ENCODE measurements around the gene GAS1. TPM values are rescaled to one million over a fixed set of nuclear protein-coding genes. Genes with fewer than 3 reads are reported as not detected.

Gene GAS1
- total and polyA plus RNA-seq, 4 donors = 0.46 to 7.4 (median 1.1) TPM

DNA sequence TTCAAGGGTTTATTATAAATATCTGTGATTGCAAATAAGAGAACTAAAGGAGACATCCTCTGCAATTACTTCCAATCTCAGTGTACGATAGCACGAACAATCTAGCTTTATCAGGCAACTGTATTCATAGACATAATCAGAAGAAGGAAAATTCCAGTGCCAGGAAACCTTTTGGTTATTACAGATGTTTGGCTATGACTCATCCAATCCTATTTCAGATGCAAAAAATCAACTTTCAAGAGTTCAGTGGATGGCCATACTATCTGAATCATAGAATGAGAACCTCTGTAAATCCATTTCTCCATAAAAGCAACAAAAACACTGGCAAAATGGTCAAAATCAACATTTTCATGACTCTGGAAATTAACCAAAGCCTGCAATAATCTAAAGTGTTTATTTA, 37.9 kb downstream of the GAS1 start:
- 89% methylated on average over 2 of the region's 2 CpGs for WGBS

DNA sequence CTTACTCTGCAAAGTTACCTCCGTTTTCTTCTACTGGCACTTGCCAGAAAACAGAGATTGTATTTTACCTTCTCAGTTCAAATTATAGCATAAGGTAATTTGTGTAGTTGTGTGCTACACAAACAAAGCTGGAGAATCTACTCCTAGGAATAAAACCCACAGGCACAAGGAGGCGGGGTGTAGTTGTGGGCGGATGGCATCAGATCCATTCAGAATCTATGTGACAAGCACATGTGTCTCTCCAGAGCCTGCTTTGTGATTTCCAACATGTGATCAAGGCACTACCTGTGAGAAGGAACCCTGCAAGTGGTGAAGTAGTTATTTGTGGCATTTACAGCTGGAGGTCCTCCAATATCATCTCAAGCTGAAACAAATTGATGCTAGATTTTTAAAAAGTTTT, 39.0 kb downstream of the GAS1 start:
- Histone ChIP-seq H3K9me3 (ENCODE audit: control insufficient read depth in 4 of 4, low read length in 3 of 4) (peaks cover 0 to 5% (median 1%) of the 10 kb centered on the region in 4 donors), H3K27me3 (ENCODE audit: control insufficient read depth in 4 of 4, insufficient read depth in 4 of 4, low read length in 3 of 4) (peaks cover 0 to 5% (median 3%) of the 10 kb centered on the region in 4 donors), H3K36me3 (ENCODE audit: control insufficient read depth in 4 of 4, insufficient read depth in 3 of 4, low read depth in 1 of 4, low read length in 3 of 4) (no peaks in the 10 kb centered on the region), H3K27ac (ENCODE audit: low read depth in 1 of 2, low read length in 2 of 2) (no peak overlapping the region), H3K9ac (ENCODE audit: low read depth in 1 of 2, low read length in 2 of 2) (no peak overlapping the region), H3K4me3 (ENCODE audit: low read depth in 1 of 3, low read length in 3 of 3) (no peak overlapping the region), H3K4me1 (ENCODE audit: control insufficient read depth in 4 of 4, insufficient read depth in 4 of 4, low read length in 3 of 4) (peaks cover 0 to 3% (median 0%) of the 10 kb centered on the region in 4 donors)
- no peak for TF ChIP-seq YY1 (IDR thresholded peaks at IDR 0.05)
- TF ChIP-seq GABPA (IDR thresholded peaks at IDR 0.05 in 1 of 2, conservative IDR thresholded peaks at IDR 0.05 in 1 of 2) = no peak
- DNase-seq (ENCODE audit: low spot score) = no peak
- WGBS = 90% methylated on average over 3 of the region's 3 CpGs

More for the DNA sequence above, 37.9 kb downstream of the GAS1 start:
- Histone ChIP-seq H3K9me3 (ENCODE audit: control insufficient read depth in 4 of 4, low read length in 3 of 4) (peaks cover 0 to 5% (median 1%) of the 10 kb centered on the region in 4 donors), H3K27me3 (ENCODE audit: control insufficient read depth in 4 of 4, insufficient read depth in 4 of 4, low read length in 3 of 4) (peaks cover 0 to 4% (median 0%) of the 10 kb centered on the region in 4 donors), H3K9ac (ENCODE audit: low read depth in 1 of 2, low read length in 2 of 2) (no peak overlapping the region), H3K4me1 (ENCODE audit: control insufficient read depth in 4 of 4, insufficient read depth in 4 of 4, low read length in 3 of 4) (no peaks in the 10 kb centered on the region), H3K36me3 (ENCODE audit: control insufficient read depth in 4 of 4, insufficient read depth in 3 of 4, low read depth in 1 of 4, low read length in 3 of 4) (no peaks in the 10 kb centered on the region), H3K4me3 (ENCODE audit: low read depth in 1 of 3, low read length in 3 of 3) (no peak overlapping the region), H3K27ac (ENCODE audit: low read depth in 1 of 2, low read length in 2 of 2) (no peak overlapping the region)
- DNase-seq (ENCODE audit: low spot score) = no peak
- TF ChIP-seq RXRA (IDR thresholded peaks at IDR 0.05) = no peak
- no peak for TF ChIP-seq FOXA1 (IDR thresholded peaks at IDR 0.05)
- TF ChIP-seq RAD21 (IDR thresholded peaks at IDR 0.05) = no peak
- TF ChIP-seq, protein P1, sequence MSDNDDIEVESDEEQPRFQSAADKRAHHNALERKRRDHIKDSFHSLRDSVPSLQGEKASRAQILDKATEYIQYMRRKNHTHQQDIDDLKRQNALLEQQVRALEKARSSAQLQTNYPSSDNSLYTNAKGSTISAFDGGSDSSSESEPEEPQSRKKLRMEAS (IDR thresholded peaks at IDR 0.05) = no peak
- TF ChIP-seq JUND (IDR thresholded peaks at IDR 0.05) = no peak
- TF ChIP-seq, protein P2, sequence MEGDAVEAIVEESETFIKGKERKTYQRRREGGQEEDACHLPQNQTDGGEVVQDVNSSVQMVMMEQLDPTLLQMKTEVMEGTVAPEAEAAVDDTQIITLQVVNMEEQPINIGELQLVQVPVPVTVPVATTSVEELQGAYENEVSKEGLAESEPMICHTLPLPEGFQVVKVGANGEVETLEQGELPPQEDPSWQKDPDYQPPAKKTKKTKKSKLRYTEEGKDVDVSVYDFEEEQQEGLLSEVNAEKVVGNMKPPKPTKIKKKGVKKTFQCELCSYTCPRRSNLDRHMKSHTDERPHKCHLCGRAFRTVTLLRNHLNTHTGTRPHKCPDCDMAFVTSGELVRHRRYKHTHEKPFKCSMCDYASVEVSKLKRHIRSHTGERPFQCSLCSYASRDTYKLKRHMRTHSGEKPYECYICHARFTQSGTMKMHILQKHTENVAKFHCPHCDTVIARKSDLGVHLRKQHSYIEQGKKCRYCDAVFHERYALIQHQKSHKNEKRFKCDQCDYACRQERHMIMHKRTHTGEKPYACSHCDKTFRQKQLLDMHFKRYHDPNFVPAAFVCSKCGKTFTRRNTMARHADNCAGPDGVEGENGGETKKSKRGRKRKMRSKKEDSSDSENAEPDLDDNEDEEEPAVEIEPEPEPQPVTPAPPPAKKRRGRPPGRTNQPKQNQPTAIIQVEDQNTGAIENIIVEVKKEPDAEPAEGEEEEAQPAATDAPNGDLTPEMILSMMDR (IDR thresholded peaks at IDR 0.05; ENCODE audit: low read depth, low read length, missing input control) = no peak
- TF ChIP-seq SP1 (IDR thresholded peaks at IDR 0.05) = no peak
- TF ChIP-seq, protein P3, sequence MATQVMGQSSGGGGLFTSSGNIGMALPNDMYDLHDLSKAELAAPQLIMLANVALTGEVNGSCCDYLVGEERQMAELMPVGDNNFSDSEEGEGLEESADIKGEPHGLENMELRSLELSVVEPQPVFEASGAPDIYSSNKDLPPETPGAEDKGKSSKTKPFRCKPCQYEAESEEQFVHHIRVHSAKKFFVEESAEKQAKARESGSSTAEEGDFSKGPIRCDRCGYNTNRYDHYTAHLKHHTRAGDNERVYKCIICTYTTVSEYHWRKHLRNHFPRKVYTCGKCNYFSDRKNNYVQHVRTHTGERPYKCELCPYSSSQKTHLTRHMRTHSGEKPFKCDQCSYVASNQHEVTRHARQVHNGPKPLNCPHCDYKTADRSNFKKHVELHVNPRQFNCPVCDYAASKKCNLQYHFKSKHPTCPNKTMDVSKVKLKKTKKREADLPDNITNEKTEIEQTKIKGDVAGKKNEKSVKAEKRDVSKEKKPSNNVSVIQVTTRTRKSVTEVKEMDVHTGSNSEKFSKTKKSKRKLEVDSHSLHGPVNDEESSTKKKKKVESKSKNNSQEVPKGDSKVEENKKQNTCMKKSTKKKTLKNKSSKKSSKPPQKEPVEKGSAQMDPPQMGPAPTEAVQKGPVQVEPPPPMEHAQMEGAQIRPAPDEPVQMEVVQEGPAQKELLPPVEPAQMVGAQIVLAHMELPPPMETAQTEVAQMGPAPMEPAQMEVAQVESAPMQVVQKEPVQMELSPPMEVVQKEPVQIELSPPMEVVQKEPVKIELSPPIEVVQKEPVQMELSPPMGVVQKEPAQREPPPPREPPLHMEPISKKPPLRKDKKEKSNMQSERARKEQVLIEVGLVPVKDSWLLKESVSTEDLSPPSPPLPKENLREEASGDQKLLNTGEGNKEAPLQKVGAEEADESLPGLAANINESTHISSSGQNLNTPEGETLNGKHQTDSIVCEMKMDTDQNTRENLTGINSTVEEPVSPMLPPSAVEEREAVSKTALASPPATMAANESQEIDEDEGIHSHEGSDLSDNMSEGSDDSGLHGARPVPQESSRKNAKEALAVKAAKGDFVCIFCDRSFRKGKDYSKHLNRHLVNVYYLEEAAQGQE (IDR thresholded peaks at IDR 0.05) = no peak
- no peak for TF ChIP-seq FOXA2 (IDR thresholded peaks at IDR 0.05)
- TF ChIP-seq, protein P4, sequence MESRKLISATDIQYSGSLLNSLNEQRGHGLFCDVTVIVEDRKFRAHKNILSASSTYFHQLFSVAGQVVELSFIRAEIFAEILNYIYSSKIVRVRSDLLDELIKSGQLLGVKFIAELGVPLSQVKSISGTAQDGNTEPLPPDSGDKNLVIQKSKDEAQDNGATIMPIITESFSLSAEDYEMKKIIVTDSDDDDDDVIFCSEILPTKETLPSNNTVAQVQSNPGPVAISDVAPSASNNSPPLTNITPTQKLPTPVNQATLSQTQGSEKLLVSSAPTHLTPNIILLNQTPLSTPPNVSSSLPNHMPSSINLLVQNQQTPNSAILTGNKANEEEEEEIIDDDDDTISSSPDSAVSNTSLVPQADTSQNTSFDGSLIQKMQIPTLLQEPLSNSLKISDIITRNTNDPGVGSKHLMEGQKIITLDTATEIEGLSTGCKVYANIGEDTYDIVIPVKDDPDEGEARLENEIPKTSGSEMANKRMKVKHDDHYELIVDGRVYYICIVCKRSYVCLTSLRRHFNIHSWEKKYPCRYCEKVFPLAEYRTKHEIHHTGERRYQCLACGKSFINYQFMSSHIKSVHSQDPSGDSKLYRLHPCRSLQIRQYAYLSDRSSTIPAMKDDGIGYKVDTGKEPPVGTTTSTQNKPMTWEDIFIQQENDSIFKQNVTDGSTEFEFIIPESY (IDR thresholded peaks at IDR 0.05) = no peak
- TF ChIP-seq YY1 (IDR thresholded peaks at IDR 0.05) = no peak
- TF ChIP-seq, protein P5, sequence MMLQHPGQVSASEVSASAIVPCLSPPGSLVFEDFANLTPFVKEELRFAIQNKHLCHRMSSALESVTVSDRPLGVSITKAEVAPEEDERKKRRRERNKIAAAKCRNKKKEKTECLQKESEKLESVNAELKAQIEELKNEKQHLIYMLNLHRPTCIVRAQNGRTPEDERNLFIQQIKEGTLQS (IDR thresholded peaks at IDR 0.05) = no peak
- TF ChIP-seq HNF4G (IDR thresholded peaks at IDR 0.05) = no peak

Data from liver (tissue), 9 donors.